ENCODE results near the gene MKRN2.
A peak's percentile ranks its signal among the peaks of the same experiment; 100 is the strongest.
"Not testable (repeated sequence)": the region's sequence is repeated elsewhere in the genome, so short reads cannot be mapped to it uniquely, and the experiment has no call there.

The MKRN2 gene

GRCh38 chr3:12622335-12622734 lies 65.4 kb downstream of the MKRN2 start:
- H4K20me1 ChIP-seq: peaks cover 98 to 100% (median 100%) of the 10 kb centered on the region in 11 experiments

DNA sequence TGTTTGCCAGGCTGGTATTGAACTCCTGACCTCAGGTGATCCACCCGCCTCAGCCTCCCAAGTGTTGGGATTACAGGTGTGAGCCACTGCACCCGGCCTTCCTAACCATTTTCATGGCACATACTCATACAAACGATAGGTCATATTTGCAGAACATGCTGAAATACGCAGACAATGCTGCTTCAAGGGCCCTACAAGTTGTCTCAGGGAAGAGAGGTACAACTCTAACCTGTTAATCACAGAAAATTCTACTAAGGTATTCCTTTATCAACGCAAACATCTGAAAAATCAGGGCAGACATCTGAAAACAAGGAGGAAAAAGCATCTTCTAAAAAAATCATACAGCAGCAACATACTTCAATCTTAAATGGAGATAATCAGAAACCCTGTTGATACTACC lies 67.2 kb downstream of the MKRN2 start:
- peaks cover 4 to 34% (median 14%) of the 10 kb centered on the region in 11 experiments; a peak in 19 of 22 replicates for H3K36me3 ChIP-seq
- no peaks in the 10 kb centered on the region for H3K9me3 ChIP-seq (replicated peaks in 1 of 11)
- no peaks in the 10 kb centered on the region for H3K27me3 ChIP-seq
- peak overlapping the region in 4 of 11 experiments; percentile 24 to 32 (median 24); a peak in 1 of 22 replicates for H3K4me2 ChIP-seq
- no peak for TF ChIP-seq Cebpa-rat (IDR thresholded peaks at IDR 0.05)
- H3K4me3 ChIP-seq: no peak overlapping the region
- peaks cover 99 to 100% (median 100%) of the 10 kb centered on the region in 11 experiments for H4K20me1 ChIP-seq
- peaks cover 28 to 67% (median 49%) of the 10 kb centered on the region in 10 experiments for H3K4me1 ChIP-seq
- H3K27ac ChIP-seq: no peak overlapping the region
- H3K9ac ChIP-seq: 0 out of 22 replicates have a peak overlapping the region, but pooled peaks of 1 of the 11 experiments have one; percentile 5

More at GRCh38 chr3:12622335-12622734, 65.4 kb downstream of the MKRN2 start:
- Histone ChIP-seq H3K4me2 (peak overlapping the region in 4 of 11 experiments; percentile 0 to 5 (median 2); a peak in 1 of 22 replicates), H3K27me3 (no peaks in the 10 kb centered on the region), H3K27ac (no peak overlapping the region; a peak in 3 of 22 replicates), H3K4me1 (peaks cover 25 to 58% (median 44%) of the 10 kb centered on the region in 10 experiments), H3K9me3 (replicated peaks in 1 of 11) (no peaks in the 10 kb centered on the region), H3K9ac (peak overlapping the region in 1 of 11 experiments; percentile 8; a peak in 1 of 22 replicates), H3K36me3 (peaks cover 20 to 51% (median 31%) of the 10 kb centered on the region in 11 experiments), H3K4me3 (no peak overlapping the region)
- no peak for TF ChIP-seq Cebpa-rat (IDR thresholded peaks at IDR 0.05)

DNA sequence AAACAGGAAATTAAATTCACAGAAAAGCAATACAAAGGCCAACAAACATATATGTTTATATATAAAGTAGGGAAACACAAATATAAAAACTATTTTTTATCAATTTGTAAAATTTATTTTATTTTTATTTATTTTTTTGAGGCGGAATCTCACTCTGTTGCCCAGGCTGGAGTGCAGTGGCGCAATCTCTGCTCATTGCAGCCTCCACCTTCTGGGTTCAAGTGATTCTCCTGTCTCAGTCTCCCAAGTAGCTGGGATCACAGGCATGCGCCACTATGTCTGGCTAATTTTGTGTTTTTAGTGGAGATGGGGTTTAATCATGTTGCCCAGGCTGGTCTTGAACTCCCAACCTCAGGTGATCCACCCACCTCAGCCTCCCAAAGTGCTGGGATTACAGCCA lies 68.1 kb downstream of the MKRN2 start:
- Histone ChIP-seq H3K36me3 (peaks cover 0 to 24% (median 7%) of the 10 kb centered on the region in 11 experiments; a peak in 9 of 22 replicates), H4K20me1 (peaks cover 100% of the 10 kb centered on the region in 11 experiments), H3K4me2 (peak overlapping the region in 8 of 11 experiments; percentile 0 to 70 (median 48); a peak in 9 of 22 replicates), H3K4me1 (peaks cover 28 to 72% (median 49%) of the 10 kb centered on the region in 10 experiments)
- not testable (repeated sequence) for H3K27ac ChIP-seq; H3K4me3 ChIP-seq; H3K27me3 ChIP-seq; H3K9me3 ChIP-seq (replicated peaks in 1 of 11); H3K9ac ChIP-seq
- 0 out of 22 replicates have a peak, but pooled peaks of 1 of the 11 experiments have one; percentile 9 for TF ChIP-seq Cebpa-rat (IDR thresholded peaks at IDR 0.05)

DNA sequence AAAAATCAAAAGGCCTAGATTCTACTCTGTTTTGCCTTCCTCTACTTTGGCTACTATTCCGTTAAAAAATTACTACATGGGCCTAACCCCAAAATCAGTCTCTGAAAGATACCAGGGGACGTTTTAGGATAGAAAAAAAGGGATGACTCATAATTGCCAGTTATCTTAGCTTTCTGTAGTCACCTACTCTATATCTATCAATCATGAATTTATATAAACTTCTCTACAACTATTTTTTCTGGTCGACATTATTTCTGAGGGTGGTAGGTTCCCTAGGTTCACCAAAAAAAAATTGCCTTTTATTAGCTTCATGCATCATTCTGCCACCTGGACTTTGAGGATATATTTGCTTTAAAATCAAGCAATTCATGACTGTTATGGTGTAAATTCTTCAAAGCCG lies 70.5 kb downstream of the MKRN2 start:
- Histone ChIP-seq H3K4me2 (no peak overlapping the region), H3K4me1 (peaks cover 31 to 78% (median 45%) of the 10 kb centered on the region in 10 experiments), H3K27ac (no peak overlapping the region), H4K20me1 (peaks cover 100% of the 10 kb centered on the region in 11 experiments), H3K9ac (no peak overlapping the region), H3K9me3 (replicated peaks in 1 of 11) (no peaks in the 10 kb centered on the region), H3K4me3 (no peak overlapping the region), H3K27me3 (no peaks in the 10 kb centered on the region), H3K36me3 (peaks cover 0 to 17% (median 5%) of the 10 kb centered on the region in 11 experiments; a peak in 7 of 22 replicates)
- no peak for TF ChIP-seq Cebpa-rat (IDR thresholded peaks at IDR 0.05)

DNA sequence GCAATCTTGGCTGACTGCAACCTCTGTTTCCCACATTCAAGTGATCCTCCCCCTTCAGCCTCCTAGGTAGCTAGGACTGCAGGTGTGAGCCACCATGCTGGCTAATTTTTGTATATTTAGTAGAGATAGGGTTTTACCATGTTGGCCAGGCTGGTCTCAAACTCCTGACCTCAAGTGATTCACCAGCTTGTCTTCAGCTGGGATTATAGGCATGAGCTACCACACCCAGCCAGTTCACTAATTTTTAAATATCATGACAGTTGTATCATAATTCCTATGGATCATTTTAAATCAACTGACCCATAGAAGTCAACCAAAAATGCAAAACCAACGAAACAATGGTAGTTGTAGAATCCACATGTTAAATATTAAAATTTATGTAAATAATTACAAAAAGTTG lies 71.9 kb downstream of the MKRN2 start:
- H3K27ac ChIP-seq: no peak overlapping the region

GRCh38 chr3:12629560-12629959 lies 72.7 kb downstream of the MKRN2 start:
- Histone ChIP-seq H3K4me1 (peaks cover 23 to 78% (median 33%) of the 10 kb centered on the region in 10 experiments), H3K4me2 (0 out of 22 replicates have a peak overlapping the region, but pooled peaks of 2 of the 11 experiments have one; percentile 7 to 29), H3K36me3 (peaks cover 0 to 30% (median 14%) of the 10 kb centered on the region in 11 experiments; a peak in 16 of 22 replicates), H3K4me3 (no peak overlapping the region), H4K20me1 (peaks cover 97 to 100% (median 100%) of the 10 kb centered on the region in 11 experiments), H3K27ac (no peak overlapping the region), H3K9ac (no peak overlapping the region), H3K27me3 (no peaks in the 10 kb centered on the region), H3K9me3 (replicated peaks in 1 of 11) (peaks cover 0 to 5% (median 0%) of the 10 kb centered on the region in 11 experiments; a peak in 3 of 22 replicates)
- TF ChIP-seq Cebpa-rat (IDR thresholded peaks at IDR 0.05): no peak

More for the DNA sequence above, 71.9 kb downstream of the MKRN2 start:
- H3K9me3 ChIP-seq (replicated peaks in 1 of 11): no peaks in the 10 kb centered on the region
- no peak overlapping the region for H3K9ac ChIP-seq
- peaks cover 97 to 100% (median 100%) of the 10 kb centered on the region in 11 experiments for H4K20me1 ChIP-seq
- peaks cover 29 to 79% (median 40%) of the 10 kb centered on the region in 10 experiments for H3K4me1 ChIP-seq
- no peaks in the 10 kb centered on the region for H3K27me3 ChIP-seq
- no peak overlapping the region for H3K4me2 ChIP-seq
- H3K4me3 ChIP-seq: no peak overlapping the region
- H3K36me3 ChIP-seq: peaks cover 0 to 22% (median 8%) of the 10 kb centered on the region in 11 experiments; a peak in 13 of 22 replicates
- TF ChIP-seq Cebpa-rat (IDR thresholded peaks at IDR 0.05): no peak

GRCh38 chr3:12630292-12630691 lies 73.4 kb downstream of the MKRN2 start:
- Histone ChIP-seq H3K4me2 (peak overlapping the region in 2 of 11 experiments; percentile 7; a peak in 1 of 22 replicates), H3K9ac (no peak overlapping the region), H3K9me3 (replicated peaks in 1 of 11) (peaks cover 0 to 12% (median 0%) of the 10 kb centered on the region in 11 experiments; a peak in 5 of 22 replicates), H3K4me3 (no peak overlapping the region), H3K36me3 (peaks cover 4 to 37% (median 21%) of the 10 kb centered on the region in 11 experiments; a peak in 21 of 22 replicates), H3K4me1 (peaks cover 15 to 80% (median 28%) of the 10 kb centered on the region in 10 experiments), H3K27ac (peak overlapping the region in 2 of 11 experiments; percentile 16 to 20; a peak in 1 of 22 replicates), H4K20me1 (peaks cover 96 to 100% (median 100%) of the 10 kb centered on the region in 11 experiments), H3K27me3 (no peaks in the 10 kb centered on the region)
- TF ChIP-seq Cebpa-rat (IDR thresholded peaks at IDR 0.05): no peak

GRCh38 chr3:12630843-12631242 lies 74.0 kb downstream of the MKRN2 start:
- peaks cover 4 to 43% (median 23%) of the 10 kb centered on the region in 11 experiments; a peak in 21 of 22 replicates for H3K36me3 ChIP-seq
- peaks cover 95 to 100% (median 100%) of the 10 kb centered on the region in 11 experiments for H4K20me1 ChIP-seq
- H3K4me1 ChIP-seq: peaks cover 10 to 75% (median 22%) of the 10 kb centered on the region in 10 experiments
- H3K9ac ChIP-seq, H3K27me3 ChIP-seq, H3K4me3 ChIP-seq: not testable (repeated sequence)
- H3K4me2 ChIP-seq: peak overlapping the region in 2 of 11 experiments; percentile 7; a peak in 1 of 22 replicates
- H3K9me3 ChIP-seq (replicated peaks in 1 of 11): peaks cover 0 to 13% (median 0%) of the 10 kb centered on the region in 11 experiments; a peak in 5 of 22 replicates
- H3K27ac ChIP-seq: peak overlapping the region in 2 of 11 experiments; percentile 16 to 20; a peak in 1 of 22 replicates

DNA sequence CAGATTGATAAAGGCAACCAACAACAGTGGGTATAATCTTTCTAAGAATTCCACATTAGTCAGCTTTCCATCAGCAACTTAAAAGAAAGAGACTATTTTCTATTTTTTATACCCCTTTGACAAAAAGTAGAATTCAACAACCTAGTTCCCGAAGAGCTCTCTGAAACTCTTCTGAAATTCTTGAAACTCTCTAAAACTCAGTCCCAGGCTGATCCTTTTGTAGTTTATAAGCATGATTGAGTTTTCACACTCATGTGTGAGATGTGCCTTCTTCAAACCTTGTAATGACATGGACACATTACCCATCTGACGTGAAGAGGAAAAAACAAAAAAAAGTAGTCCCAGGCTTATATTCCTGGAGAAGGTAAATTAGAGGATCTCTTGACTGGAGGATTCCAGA lies 75.6 kb downstream of the MKRN2 start:
- TF ChIP-seq Cebpa-rat (IDR thresholded peaks at IDR 0.05): no peak
- Histone ChIP-seq H4K20me1 (peaks cover 95 to 100% (median 100%) of the 10 kb centered on the region in 11 experiments), H3K36me3 (peaks cover 10 to 59% (median 39%) of the 10 kb centered on the region in 11 experiments)

More for the DNA sequence above, 75.6 kb downstream of the MKRN2 start:
- Histone ChIP-seq H3K4me2 (no peak overlapping the region; a peak in 1 of 22 replicates), H3K27me3 (no peaks in the 10 kb centered on the region), H3K27ac (0 out of 22 replicates have a peak overlapping the region, but pooled peaks of 1 of the 11 experiments have one; percentile 5), H3K9me3 (replicated peaks in 1 of 11) (peaks cover 0 to 13% (median 0%) of the 10 kb centered on the region in 11 experiments; a peak in 5 of 22 replicates), H3K4me1 (peaks cover 0 to 63% (median 12%) of the 10 kb centered on the region in 10 experiments; a peak in 15 of 20 replicates), H3K9ac (no peak overlapping the region), H3K4me3 (no peak overlapping the region)

Measured in BLaER1 treated with 17β-estradiol and CSF1 and Interleukin-3, amounts not matched to agents 10 nM and 100 nM (cell line).